ENCODE measurements around the gene LARGE1.

- TF ChIP-seq CTCF (IDR thresholded peaks at IDR 0.05) (no peak), POLR2A (IDR thresholded peaks at IDR 0.05) (no peak)
These were observed 688.2 kb downstream of the LARGE1 start for GRCh38 chr22:33232071-33232470.

Data from Peyer's patch (tissue), 4 donors.